GM21529 (cell line): ENCODE data around the gene DDX20.
"Not testable (repeated sequence)": the region's sequence is repeated elsewhere in the genome, so short reads cannot be mapped to it uniquely, and the experiment has no call there.

Source experiments
- ATAC-seq: cut with Tn5 transposase; IDR thresholded peaks from one replicate; pipeline ENCODE4 v1.9.1; 2021; ENCODE audit not compliant: unreplicated experiment

The DDX20 gene

GRCh38 chr1:111786669-111787207, 31.0 kb downstream of the DDX20 start:
- no peak for ATAC-seq

- ATAC-seq = no peak
Measured at GRCh38 chr1:111789142-111789541, 33.4 kb downstream of the DDX20 start.

- no peak for ATAC-seq
Measured at GRCh38 chr1:111789666-111790316, 34.1 kb downstream of the DDX20 start.

GRCh38 chr1:111791776-111792175, 36.1 kb downstream of the DDX20 start:
- ATAC-seq = no peak

GRCh38 chr1:111792249-111792648, 36.5 kb downstream of the DDX20 start:
- no peak for ATAC-seq

- ATAC-seq = no peak
Measured at GRCh38 chr1:111793923-111794322, 38.2 kb downstream of the DDX20 start.

GRCh38 chr1:111795401-111795800, 39.7 kb downstream of the DDX20 start:
- no peak for ATAC-seq

GRCh38 chr1:111798580-111798979, 42.9 kb downstream of the DDX20 start:
- no peak for ATAC-seq

- ATAC-seq = not testable (repeated sequence)
Measured at GRCh38 chr1:111799722-111800121, 44.0 kb downstream of the DDX20 start.

GRCh38 chr1:111801071-111801850, 45.6 kb downstream of the DDX20 start:
- no peak for ATAC-seq

- no peak for ATAC-seq
Measured at GRCh38 chr1:111802110-111802509, 46.4 kb downstream of the DDX20 start.

- ATAC-seq = no peak
Measured at GRCh38 chr1:111802984-111803383, 47.3 kb downstream of the DDX20 start.

- ATAC-seq = no peak
Measured at GRCh38 chr1:111803951-111804350, 48.2 kb downstream of the DDX20 start.

GRCh38 chr1:111804776-111805175, 49.1 kb downstream of the DDX20 start:
- ATAC-seq = no peak

GRCh38 chr1:111805251-111805650, 49.5 kb downstream of the DDX20 start:
- ATAC-seq = no peak

GRCh38 chr1:111811891-111812290, 56.2 kb downstream of the DDX20 start:
- no peak for ATAC-seq

- no peak for ATAC-seq
Measured at GRCh38 chr1:111812306-111812705, 56.6 kb downstream of the DDX20 start.

- no peak for ATAC-seq
Measured at GRCh38 chr1:111813440-111814304, 58.0 kb downstream of the DDX20 start.

- ATAC-seq = no peak
Measured at GRCh38 chr1:111814305-111814628, 58.6 kb downstream of the DDX20 start.

GRCh38 chr1:111814642-111815041, 58.9 kb downstream of the DDX20 start:
- ATAC-seq = no peak
